Panc1 (cell line): ENCODE results near the gene RFX2. TPM values are rescaled to one million over a fixed set of nuclear protein-coding genes. Genes with fewer than 3 reads are reported as not detected.

Experiments
- ATAC-seq: fragments of 200-7000 bp; cut with Tn5 transposase; 2 replicates; pipeline ENCODE4 v1.9.1; 2020; ENCODE audit warnings: mild to moderate bottlenecking, moderate library complexity
- BruUV-seq: library from RNA; stranded (reverse); fragments of 400-500 nt; replicated peaks from 2 replicates; lab custom pipeline; 2021; lab: Mats Ljungman, UMichigan
- CTCF ChIA-PET: fragments of 300-600 bp; sonication (Branson Sonifier 250); formaldehyde crosslinking; loops from one replicate; lab custom pipeline; 2022; ENCODE audit warnings: antibody characterized with exemption; lab: Charles Lee
- POLR2A ChIA-PET: fragments of 300-600 bp; sonication (Branson Sonifier 250); formaldehyde crosslinking; loops from one replicate; lab custom pipeline; 2022; ENCODE audit warnings: antibody characterized with exemption; lab: Charles Lee
- DNase-seq: peaks from one replicate; pipeline ENCODE4 v3.0.0-alpha.2; 2010; ENCODE audit warnings: low read depth, low spot score
- H3K27ac ChIP-seq: 2 replicates; pipeline ENCODE4 v1.5.1; 2011; ENCODE audit warnings: mild to moderate bottlenecking, low read length, inconsistent platforms
- H3K27me3 ChIP-seq: fragments of 200-500 bp; sonication (Bioruptor generic); 2 replicates; pipeline ENCODE4 v1.6.0; 2014; ENCODE audit warnings: low read length, inconsistent platforms; ENCODE audit not compliant: control insufficient read depth, insufficient read depth
- H3K36me3 ChIP-seq: fragments of 200-500 bp; sonication (Bioruptor generic); 2 replicates; pipeline ENCODE4 v1.5.1; 2014; ENCODE audit warnings: inconsistent platforms, mild to moderate bottlenecking, low read length, moderate library complexity; ENCODE audit not compliant: control insufficient read depth, insufficient read depth
- H3K4me1 ChIP-seq: 2 replicates; pipeline ENCODE4 v1.5.1; 2011; ENCODE audit warnings: inconsistent platforms, mild to moderate bottlenecking, low read length, moderate library complexity; ENCODE audit not compliant: control insufficient read depth, insufficient read depth
- H3K4me3 ChIP-seq, 2 experiments: 2 replicates each; pipeline ENCODE4 v1.5.1; 2011 to 2012; ENCODE audit warnings: low read depth in 2 of 2, low read length in 2 of 2, mild to moderate bottlenecking in 2 of 2, inconsistent platforms in 1 of 2, moderate library complexity in 1 of 2
- H3K9me3 ChIP-seq: fragments of 200-500 bp; sonication (Bioruptor generic); 2 replicates; pipeline ENCODE4 v1.5.1; 2014; ENCODE audit warnings: low read depth, mild to moderate bottlenecking, inconsistent platforms, low read length, moderate library complexity; ENCODE audit not compliant: control insufficient read depth, insufficient read depth
- POLR2AphosphoS5 ChIP-seq: IDR thresholded peaks from 2 replicates; pipeline ENCODE4 v1.6.1; 2012; ENCODE audit warnings: mild to moderate bottlenecking, low read depth, low read length, moderate library complexity
- SIN3A ChIP-seq: IDR thresholded peaks from 2 replicates; pipeline ENCODE4 v1.6.1; 2012; ENCODE audit warnings: low read depth, mild to moderate bottlenecking, low read length, moderate library complexity, borderline replicate concordance; ENCODE audit not compliant: insufficient read depth
- TCF7L2 ChIP-seq: IDR thresholded peaks from 2 replicates; pipeline ENCODE4 v1.6.1; 2011; ENCODE audit warnings: mild to moderate bottlenecking, low read depth, low read length, inconsistent platforms
- in situ Hi-C: cut with HindIII; loops from 2 replicates; pipeline ENCODE4 v1.10.0; 2016; ENCODE audit warnings: low sequenced_read_pairs, low pct_unique_long_range_greater_than_20kb
- intact Hi-C: fragments of 100-400 bp; cut with micrococcal nuclease; formaldehyde crosslinking; loops from one replicate; pipeline ENCODE4 v1.10.0; 2022; ENCODE audit not compliant: unreplicated experiment
- total RNA-seq: library from RNA; stranded (reverse); gene quantifications from one replicate; pipeline ENCODE4 v1.2.1, GENCODE V29; 2021; ENCODE audit not compliant: unreplicated experiment
- TF ChIP-seq, protein P1 (sequence below): fragments of 450-650 bp; IDR thresholded peaks from 2 replicates; pipeline ENCODE4 v1.5.1; 2017; ENCODE audit warnings: mild to moderate bottlenecking
- TF ChIP-seq, protein P2 (sequence below), 2 experiments: IDR thresholded peaks; 2 replicates each; pipeline ENCODE4 v1.6.1; 2011 to 2012; ENCODE audit warnings: low read depth in 2 of 2, control low read depth in 1 of 2, low read length in 1 of 2, mild to moderate bottlenecking in 1 of 2, moderate library complexity in 1 of 2; ENCODE audit not compliant: insufficient read depth in 1 of 2

RFX2 gene
- total RNA-seq, 1 experiment from 2014 or later: 8.0 TPM

DNA sequence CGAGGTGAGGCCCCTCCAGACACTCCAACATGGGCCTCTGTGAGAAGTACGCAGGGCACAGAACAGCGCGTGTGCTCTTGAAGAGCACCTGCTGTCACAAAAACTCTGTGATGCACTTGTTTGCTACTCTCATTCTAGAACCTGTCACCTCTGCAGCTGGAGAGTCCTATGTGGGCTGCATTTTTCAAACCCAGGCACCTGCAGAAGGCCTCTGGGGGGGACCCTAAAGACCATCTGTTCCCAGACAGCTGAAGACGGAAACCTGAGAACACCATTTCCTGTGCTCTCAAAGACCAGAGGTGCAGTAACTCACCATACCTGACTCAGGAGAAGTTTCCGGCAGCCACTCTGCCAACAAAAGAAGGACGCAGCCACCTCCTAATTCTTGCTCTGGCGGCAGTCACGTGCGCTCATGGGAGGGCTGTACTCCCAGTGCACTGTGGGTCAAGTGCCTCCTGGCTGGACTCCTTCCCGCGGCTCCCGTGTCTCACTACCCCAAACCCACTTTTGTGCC, 160.5 kb downstream of the RFX2 start:
- in situ Hi-C loops: no loop called here
- no TSS peak for BruUV-seq
- ChIA-PET CTCF (no interaction called here), POLR2A (no interaction called here)
- Histone ChIP-seq H3K27ac (no peak overlapping the region), H3K27me3 (no peaks in the 10 kb centered on the region), H3K4me1 (peaks cover 9% of the 10 kb centered on the region), H3K36me3 (no peaks in the 10 kb centered on the region), H3K4me3 (no peak overlapping the region), H3K9me3 (no peaks in the 10 kb centered on the region)
- ATAC-seq: no peak
- no peak for DNase-seq
- intact Hi-C loops: no loop called here
- TF ChIP-seq, protein P1, sequence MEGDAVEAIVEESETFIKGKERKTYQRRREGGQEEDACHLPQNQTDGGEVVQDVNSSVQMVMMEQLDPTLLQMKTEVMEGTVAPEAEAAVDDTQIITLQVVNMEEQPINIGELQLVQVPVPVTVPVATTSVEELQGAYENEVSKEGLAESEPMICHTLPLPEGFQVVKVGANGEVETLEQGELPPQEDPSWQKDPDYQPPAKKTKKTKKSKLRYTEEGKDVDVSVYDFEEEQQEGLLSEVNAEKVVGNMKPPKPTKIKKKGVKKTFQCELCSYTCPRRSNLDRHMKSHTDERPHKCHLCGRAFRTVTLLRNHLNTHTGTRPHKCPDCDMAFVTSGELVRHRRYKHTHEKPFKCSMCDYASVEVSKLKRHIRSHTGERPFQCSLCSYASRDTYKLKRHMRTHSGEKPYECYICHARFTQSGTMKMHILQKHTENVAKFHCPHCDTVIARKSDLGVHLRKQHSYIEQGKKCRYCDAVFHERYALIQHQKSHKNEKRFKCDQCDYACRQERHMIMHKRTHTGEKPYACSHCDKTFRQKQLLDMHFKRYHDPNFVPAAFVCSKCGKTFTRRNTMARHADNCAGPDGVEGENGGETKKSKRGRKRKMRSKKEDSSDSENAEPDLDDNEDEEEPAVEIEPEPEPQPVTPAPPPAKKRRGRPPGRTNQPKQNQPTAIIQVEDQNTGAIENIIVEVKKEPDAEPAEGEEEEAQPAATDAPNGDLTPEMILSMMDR: no peak
- TF ChIP-seq POLR2AphosphoS5 (no peak), SIN3A (no peak), TCF7L2 (no peak)
- TF ChIP-seq, protein P2, sequence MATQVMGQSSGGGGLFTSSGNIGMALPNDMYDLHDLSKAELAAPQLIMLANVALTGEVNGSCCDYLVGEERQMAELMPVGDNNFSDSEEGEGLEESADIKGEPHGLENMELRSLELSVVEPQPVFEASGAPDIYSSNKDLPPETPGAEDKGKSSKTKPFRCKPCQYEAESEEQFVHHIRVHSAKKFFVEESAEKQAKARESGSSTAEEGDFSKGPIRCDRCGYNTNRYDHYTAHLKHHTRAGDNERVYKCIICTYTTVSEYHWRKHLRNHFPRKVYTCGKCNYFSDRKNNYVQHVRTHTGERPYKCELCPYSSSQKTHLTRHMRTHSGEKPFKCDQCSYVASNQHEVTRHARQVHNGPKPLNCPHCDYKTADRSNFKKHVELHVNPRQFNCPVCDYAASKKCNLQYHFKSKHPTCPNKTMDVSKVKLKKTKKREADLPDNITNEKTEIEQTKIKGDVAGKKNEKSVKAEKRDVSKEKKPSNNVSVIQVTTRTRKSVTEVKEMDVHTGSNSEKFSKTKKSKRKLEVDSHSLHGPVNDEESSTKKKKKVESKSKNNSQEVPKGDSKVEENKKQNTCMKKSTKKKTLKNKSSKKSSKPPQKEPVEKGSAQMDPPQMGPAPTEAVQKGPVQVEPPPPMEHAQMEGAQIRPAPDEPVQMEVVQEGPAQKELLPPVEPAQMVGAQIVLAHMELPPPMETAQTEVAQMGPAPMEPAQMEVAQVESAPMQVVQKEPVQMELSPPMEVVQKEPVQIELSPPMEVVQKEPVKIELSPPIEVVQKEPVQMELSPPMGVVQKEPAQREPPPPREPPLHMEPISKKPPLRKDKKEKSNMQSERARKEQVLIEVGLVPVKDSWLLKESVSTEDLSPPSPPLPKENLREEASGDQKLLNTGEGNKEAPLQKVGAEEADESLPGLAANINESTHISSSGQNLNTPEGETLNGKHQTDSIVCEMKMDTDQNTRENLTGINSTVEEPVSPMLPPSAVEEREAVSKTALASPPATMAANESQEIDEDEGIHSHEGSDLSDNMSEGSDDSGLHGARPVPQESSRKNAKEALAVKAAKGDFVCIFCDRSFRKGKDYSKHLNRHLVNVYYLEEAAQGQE (IDR thresholded peaks at IDR 0.05; ENCODE audit: insufficient read depth in 1 of 2, low read depth in 2 of 2, low read length in 1 of 2): no peak

DNA sequence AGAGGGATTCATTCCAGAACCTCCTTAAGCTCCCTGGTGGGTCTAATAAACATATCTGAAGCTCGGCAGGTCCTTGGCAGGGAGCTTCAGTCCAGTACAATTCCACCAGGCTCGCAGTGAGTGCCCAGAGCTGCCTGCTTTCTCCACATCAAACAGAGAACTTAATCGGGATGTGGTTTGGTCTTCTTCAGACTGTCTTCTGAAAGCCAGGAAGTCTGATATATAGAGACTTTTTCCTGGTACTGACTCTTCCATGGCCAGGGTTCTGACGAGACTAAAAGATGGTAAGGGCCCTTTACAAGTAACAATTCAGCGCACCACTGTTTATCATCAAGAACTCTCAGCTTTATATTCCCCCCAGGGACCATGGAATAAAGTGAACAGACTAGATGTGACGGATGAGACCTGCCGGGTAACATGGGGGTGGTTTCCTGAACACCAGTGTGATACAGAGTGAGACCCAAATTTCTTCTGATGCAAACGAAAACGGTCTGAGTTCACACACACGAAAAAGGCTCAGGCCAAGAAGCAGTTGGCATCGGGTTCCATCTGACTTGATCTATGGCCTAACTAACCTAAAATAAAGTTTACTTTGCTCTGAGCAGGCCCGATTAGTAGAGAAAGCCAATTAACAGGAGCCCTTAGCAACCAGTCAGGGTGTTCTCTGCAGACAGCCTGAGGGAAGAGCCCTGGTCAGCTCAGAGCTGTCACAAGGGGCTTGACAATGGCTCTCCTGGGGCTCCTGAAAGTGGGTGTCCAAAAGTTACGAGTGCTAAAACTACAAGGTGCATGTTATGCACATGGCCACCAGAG, 161.3 kb downstream of the RFX2 start:
- TF ChIP-seq, protein P1: no peak
- TF ChIP-seq SIN3A (no peak), TCF7L2 (no peak)
- no peak overlapping the region for H3K27ac ChIP-seq
- no peak for DNase-seq
- POLR2A ChIA-PET: no interaction called here
- H3K36me3 ChIP-seq: no peaks in the 10 kb centered on the region
- in situ Hi-C loops: no loop called here
- H3K27me3 ChIP-seq: no peaks in the 10 kb centered on the region
- peaks cover under 1% of the 10 kb centered on the region; the same call in 1 of the 2 replicates for H3K4me1 ChIP-seq
- BruUV-seq: no TSS peak
- H3K9me3 ChIP-seq: no peaks in the 10 kb centered on the region
- ATAC-seq: no peak
- CTCF ChIA-PET: no interaction called here
- intact Hi-C loops: no loop called here
- no peak overlapping the region for H3K4me3 ChIP-seq
